HFFc6 (cell line): ENCODE data around the gene NFE2L1. TPM values are rescaled to one million over a fixed set of nuclear protein-coding genes. Genes with fewer than 3 reads are reported as not detected.
A peak's percentile ranks its signal among the peaks of the same experiment; 100 is the strongest.

Experiments
- DNase-seq: peaks from one replicate; pipeline ENCODE4 v3.0.0-alpha.2; 2018
- H3K27ac Mint-ChIP-seq: 2 replicates; pipeline ENCODE4 v1.8.0; 2020; ENCODE audit warnings: mild to moderate bottlenecking, mixed read lengths
- H3K27me3 Mint-ChIP-seq: 2 replicates; pipeline ENCODE4 v1.8.0; 2021; ENCODE audit warnings: mild to moderate bottlenecking, moderate library complexity, mixed read lengths; ENCODE audit not compliant: insufficient read depth
- H3K36me3 Mint-ChIP-seq: 2 replicates; pipeline ENCODE4 v1.8.0; 2021; ENCODE audit warnings: low read depth, mixed read lengths
- H3K4me1 Mint-ChIP-seq: 2 replicates; pipeline ENCODE4 v1.8.0; 2020; ENCODE audit warnings: low read depth, mixed read lengths
- H3K4me3 Mint-ChIP-seq: 2 replicates; pipeline ENCODE4 v1.8.0; 2020; ENCODE audit warnings: mild to moderate bottlenecking, moderate library complexity, mixed read lengths
- H3K9me3 Mint-ChIP-seq: 2 replicates; pipeline ENCODE4 v1.8.0; 2020; ENCODE audit warnings: mild to moderate bottlenecking, mixed read lengths
- CTCF ChIP-seq: fragments of 200-600 bp; sonication (generic); IDR thresholded peaks from 2 replicates; pipeline ENCODE4 v1.5.0; 2021; ENCODE audit warnings: antibody characterized with exemption, mild to moderate bottlenecking
- total RNA-seq, 6 experiments: library from RNA; stranded (reverse); fragmentation: NEBNext Ultra II Directional; extraction: Animal tissue kit (Norgen Biotek cat#: 25700); gene quantifications; 2 replicates in 1 of 6; 3 replicates in 5 of 6; pipeline ENCODE4 v1.2.3, GENCODE V29; 2021

Gene NFE2L1
- total RNA-seq, 6 experiments from 2014 or later, result 181 to 207 (median 193) TPM

GRCh38 chr17:48046296-48046695 lies 1.9 kb upstream of the NFE2L1 start:
- peaks cover 62% of the 10 kb centered on the region for H3K4me1 Mint-ChIP-seq
- TF ChIP-seq CTCF, result no peak
- no peaks in the 10 kb centered on the region for H3K9me3 Mint-ChIP-seq
- H3K27ac Mint-ChIP-seq, result peak overlapping the region; percentile 13; the same call in 1 of the 2 replicates
- peaks cover 16% of the 10 kb centered on the region for H3K36me3 Mint-ChIP-seq
- peak overlapping the region; percentile 93 for H3K4me3 Mint-ChIP-seq
- no peak for DNase-seq
- peaks cover 5% of the 10 kb centered on the region for H3K27me3 Mint-ChIP-seq

GRCh38 chr17:48047113-48047740 lies 932 bp upstream of the NFE2L1 start:
- H3K27ac Mint-ChIP-seq, result peak overlapping the region; percentile 99
- H3K9me3 Mint-ChIP-seq, result no peaks in the 10 kb centered on the region
- peaks cover 72% of the 10 kb centered on the region for H3K4me1 Mint-ChIP-seq
- H3K27me3 Mint-ChIP-seq, result peaks cover 7% of the 10 kb centered on the region
- TF ChIP-seq CTCF, result no peak
- H3K36me3 Mint-ChIP-seq, result peaks cover 25% of the 10 kb centered on the region
- DNase-seq, result no peak
- peak overlapping the region; percentile 93 for H3K4me3 Mint-ChIP-seq

- peaks cover 32% of the 10 kb centered on the region for H3K36me3 Mint-ChIP-seq
- peak overlapping the region; percentile 93 for H3K4me3 Mint-ChIP-seq
- H3K27ac Mint-ChIP-seq, result peak overlapping the region; percentile 99
- DNase-seq, result peak; percentile 80
- H3K27me3 Mint-ChIP-seq, result peaks cover 4% of the 10 kb centered on the region
- H3K4me1 Mint-ChIP-seq, result peaks cover 79% of the 10 kb centered on the region
- no peak for TF ChIP-seq CTCF
- H3K9me3 Mint-ChIP-seq, result no peaks in the 10 kb centered on the region
These were observed 396 bp downstream of the NFE2L1 start for GRCh38 chr17:48048384-48049126.

GRCh38 chr17:48051283-48051682 lies 3.1 kb downstream of the NFE2L1 start:
- H3K9me3 Mint-ChIP-seq, result no peaks in the 10 kb centered on the region
- peaks cover 8% of the 10 kb centered on the region for H3K27me3 Mint-ChIP-seq
- peaks cover 43% of the 10 kb centered on the region for H3K36me3 Mint-ChIP-seq
- peak overlapping the region; percentile 95 for H3K27ac Mint-ChIP-seq
- H3K4me1 Mint-ChIP-seq, result peaks cover 88% of the 10 kb centered on the region
- TF ChIP-seq CTCF, result no peak
- no peak for DNase-seq
- H3K4me3 Mint-ChIP-seq, result peak overlapping the region; percentile 93

- Mint-ChIP-seq H3K4me3 (peak overlapping the region; percentile 73), H3K9me3 (no peaks in the 10 kb centered on the region), H3K36me3 (peaks cover 43% of the 10 kb centered on the region), H3K4me1 (peaks cover 85% of the 10 kb centered on the region), H3K27ac (peak overlapping the region; percentile 95), H3K27me3 (peaks cover 8% of the 10 kb centered on the region)
- TF ChIP-seq CTCF, result 0 out of 2 replicates have a peak, but pooled peaks have one; percentile 14
- DNase-seq, result peak; percentile 72
These were observed 3.7 kb downstream of the NFE2L1 start for GRCh38 chr17:48051706-48052486.
